Measurements from ENCODE around the gene PRKCI. TPM values are rescaled to one million over a fixed set of nuclear protein-coding genes. Genes with fewer than 3 reads are reported as not detected.
A peak's percentile ranks its signal among the peaks of the same experiment; 100 is the strongest.

PRKCI gene
- total and polyA plus RNA-seq, 2 donors (not counting 1 experiment from before 2014, with no cell fraction given), result 1.8 to 11.1 TPM

GRCh38 chr3:170354760-170355159 is 132.5 kb downstream of the PRKCI start:
- DNase-seq (no peak), ATAC-seq (ENCODE audit: low read depth) (no peak)
- Histone ChIP-seq H3K27me3 (replicated peaks in 1 of 4; ENCODE audit: control extremely low read depth in 1 of 4, control insufficient read depth in 3 of 4, insufficient read depth in 4 of 4, low read length in 3 of 4) (no peaks in the 10 kb centered on the region), H3K79me2 (ENCODE audit: control insufficient read depth, insufficient read depth, low read length) (peaks cover 21% of the 10 kb centered on the region), H2AFZ (ENCODE audit: insufficient read depth, low read depth, low read length, poor library complexity, severe bottlenecking) (no peak overlapping the region), H4K20me1 (ENCODE audit: control insufficient read depth, insufficient read depth, low read length, poor library complexity, severe bottlenecking) (no peaks in the 10 kb centered on the region), H3K27ac (ENCODE audit: low read length in 2 of 2) (peak overlapping the region in 1 of 2 donors; percentile 100), H3K9me3 (ENCODE audit: control extremely low read depth in 1 of 3, control insufficient read depth in 2 of 3, insufficient read depth in 1 of 3, low read length in 2 of 3) (no peaks in the 10 kb centered on the region), H3K4me3 (ENCODE audit: control extremely low read depth in 1 of 5, extremely low read depth in 1 of 5, insufficient read depth in 1 of 5, low read depth in 2 of 5, low read length in 4 of 5) (no peak overlapping the region), H3K4me2 (replicated peaks; ENCODE audit: low read depth, low read length, poor library complexity, severe bottlenecking) (no peak overlapping the region), H3K36me3 (replicated peaks in 1 of 2; ENCODE audit: control extremely low read depth in 1 of 2, control insufficient read depth in 1 of 2, extremely low read depth in 1 of 2, insufficient read depth in 2 of 2, low read length in 1 of 2) (no peaks in the 10 kb centered on the region), H3K4me1 (ENCODE audit: control insufficient read depth in 2 of 2, insufficient read depth in 2 of 2, low read length in 2 of 2) (peaks cover 72 to 73% of the 10 kb centered on the region in 2 donors), H3K9ac (ENCODE audit: low read length) (no peak overlapping the region)
- no peaks in the 10 kb centered on the region for H3K27me3 Mint-ChIP-seq
- TF ChIP-seq EZH2 (IDR thresholded peaks at IDR 0.05; ENCODE audit: borderline replicate concordance, insufficient read depth, low read depth, low read length, poor library complexity, severe bottlenecking), result no peak
- no peak for TF ChIP-seq CTCF (IDR thresholded peaks at IDR 0.05)
- intact Hi-C loops (cut with micrococcal nuclease), result loop anchor here (5.0 to 10.0 kb wide), 5 partner anchors 58 to 1108 kb away; partner anchors contain the start of genes GPR160 and TNIK
- peak overlapping the region; percentile 66 for H3K27ac Mint-ChIP-seq
- peaks cover 74% of the 10 kb centered on the region for H3K4me1 Mint-ChIP-seq
- ChIA-PET POLR2A (interaction anchor here (0.7 kb wide), 1 partner anchor 348 kb away, joined by 3 read pairs; no protein-coding TSS in a partner anchor), CTCF (interaction anchor here (1.6 kb wide), 1 partner anchor 30 kb away, joined by 4 read pairs; no protein-coding TSS in a partner anchor)
- no peaks in the 10 kb centered on the region for H3K9me3 Mint-ChIP-seq (ENCODE audit: insufficient read depth)
- no CpG with 5 or more reads among the region's 4 CpGs for WGBS (ENCODE audit: insufficient coverage)
- peak overlapping the region; percentile 56 for H3K4me3 Mint-ChIP-seq

Small RNA genes within 50 kb of the gene (small RNA-seq; reads per million reads assigned to genes)
- gene RF00019 (ENCODE audit: insufficient read length, low read depth, low replicate concordance), result not detected

Other genes starting within 250 kb of the PRKCI start
- gene GPR160, start 184.4 kb upstream of the PRKCI start, total RNA-seq, result 17.5 and 17.7 TPM in 2 replicates
- gene GPR160, start 184.4 kb upstream of the PRKCI start, polyA plus RNA-seq, result 16.4 and 17.4 TPM in 2 replicates
- 159 and 165 TPM in 2 replicates for gene PHC3, start 40.7 kb upstream of the PRKCI start, total RNA-seq
- 42.7 and 51.8 TPM in 2 replicates for gene PHC3, start 40.7 kb upstream of the PRKCI start, polyA plus RNA-seq
- gene SKIL, start 135.3 kb downstream of the PRKCI start, total RNA-seq, result 145 and 148 TPM in 2 replicates
- 7.7 and 22.9 TPM in 2 replicates for gene SKIL, start 135.3 kb downstream of the PRKCI start, polyA plus RNA-seq
- 0.36 and 0.52 TPM in 2 replicates for gene CLDN11, start 196.4 kb downstream of the PRKCI start, total RNA-seq
- 0.25 and 0.26 TPM in 2 replicates for gene CLDN11, start 196.4 kb downstream of the PRKCI start, polyA plus RNA-seq